ENCODE results near the gene AFMID.

The AFMID gene

DNA sequence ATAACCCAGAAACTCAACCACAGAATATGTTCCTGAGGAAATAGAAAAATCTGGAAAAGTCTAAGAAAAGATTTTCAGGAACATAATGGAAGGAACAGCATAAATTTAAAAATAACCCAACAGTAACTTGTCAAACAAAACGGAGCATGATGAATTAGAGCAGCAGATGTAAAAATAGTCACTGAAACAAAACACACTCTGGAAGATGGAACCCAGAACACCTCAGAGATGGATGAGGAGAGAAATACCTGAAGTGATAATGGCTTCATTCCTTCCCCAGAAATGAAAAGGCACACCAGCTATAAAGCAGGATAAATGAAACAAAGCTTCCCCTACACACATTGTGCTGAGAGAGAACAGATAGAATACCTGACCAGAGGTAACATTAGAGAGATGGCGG is 6.7 kb upstream of the AFMID start:
- TF ChIP-seq SIN3A (IDR thresholded peaks at IDR 0.05; ENCODE audit: borderline replicate concordance, insufficient read depth, low read length) (no peak), FOXP2 (optimal IDR thresholded peaks at IDR 0.05; ENCODE audit: borderline replicate concordance, extremely low read depth, extremely low read length, insufficient read depth) (no peak), POLR2AphosphoS5 (IDR thresholded peaks at IDR 0.05; ENCODE audit: low read depth, low read length) (no peak), TAF1 (IDR thresholded peaks at IDR 0.05; ENCODE audit: borderline replicate concordance, insufficient read depth, low read length) (no peak)
- TF ChIP-seq, protein P1, sequence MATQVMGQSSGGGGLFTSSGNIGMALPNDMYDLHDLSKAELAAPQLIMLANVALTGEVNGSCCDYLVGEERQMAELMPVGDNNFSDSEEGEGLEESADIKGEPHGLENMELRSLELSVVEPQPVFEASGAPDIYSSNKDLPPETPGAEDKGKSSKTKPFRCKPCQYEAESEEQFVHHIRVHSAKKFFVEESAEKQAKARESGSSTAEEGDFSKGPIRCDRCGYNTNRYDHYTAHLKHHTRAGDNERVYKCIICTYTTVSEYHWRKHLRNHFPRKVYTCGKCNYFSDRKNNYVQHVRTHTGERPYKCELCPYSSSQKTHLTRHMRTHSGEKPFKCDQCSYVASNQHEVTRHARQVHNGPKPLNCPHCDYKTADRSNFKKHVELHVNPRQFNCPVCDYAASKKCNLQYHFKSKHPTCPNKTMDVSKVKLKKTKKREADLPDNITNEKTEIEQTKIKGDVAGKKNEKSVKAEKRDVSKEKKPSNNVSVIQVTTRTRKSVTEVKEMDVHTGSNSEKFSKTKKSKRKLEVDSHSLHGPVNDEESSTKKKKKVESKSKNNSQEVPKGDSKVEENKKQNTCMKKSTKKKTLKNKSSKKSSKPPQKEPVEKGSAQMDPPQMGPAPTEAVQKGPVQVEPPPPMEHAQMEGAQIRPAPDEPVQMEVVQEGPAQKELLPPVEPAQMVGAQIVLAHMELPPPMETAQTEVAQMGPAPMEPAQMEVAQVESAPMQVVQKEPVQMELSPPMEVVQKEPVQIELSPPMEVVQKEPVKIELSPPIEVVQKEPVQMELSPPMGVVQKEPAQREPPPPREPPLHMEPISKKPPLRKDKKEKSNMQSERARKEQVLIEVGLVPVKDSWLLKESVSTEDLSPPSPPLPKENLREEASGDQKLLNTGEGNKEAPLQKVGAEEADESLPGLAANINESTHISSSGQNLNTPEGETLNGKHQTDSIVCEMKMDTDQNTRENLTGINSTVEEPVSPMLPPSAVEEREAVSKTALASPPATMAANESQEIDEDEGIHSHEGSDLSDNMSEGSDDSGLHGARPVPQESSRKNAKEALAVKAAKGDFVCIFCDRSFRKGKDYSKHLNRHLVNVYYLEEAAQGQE (IDR thresholded peaks at IDR 0.05; ENCODE audit: insufficient read depth in 1 of 2, low read depth in 2 of 2, low read length in 2 of 2) = no peak

DNA sequence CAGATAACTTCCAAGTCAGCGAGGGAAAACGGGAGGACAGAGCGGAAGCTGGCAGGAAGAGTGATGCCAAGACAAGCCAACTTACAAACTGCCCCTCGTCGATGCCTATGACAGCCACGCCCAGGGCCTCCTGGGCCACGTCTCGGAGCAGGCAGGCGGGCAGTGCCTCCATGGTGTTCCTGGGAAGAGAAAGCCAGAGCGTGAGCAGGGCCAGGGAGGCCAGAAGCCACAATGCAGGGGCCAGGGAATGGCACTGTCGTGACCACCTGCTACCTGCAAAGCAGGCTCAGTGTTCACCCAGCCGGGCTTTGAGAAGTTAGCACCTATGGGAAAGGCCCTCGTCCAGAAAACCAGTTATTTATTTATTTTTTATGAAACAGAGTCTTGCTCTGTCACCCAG is 4.7 kb upstream of the AFMID start:
- TF ChIP-seq TAF1 (IDR thresholded peaks at IDR 0.05; ENCODE audit: borderline replicate concordance, insufficient read depth, low read length) (no peak), FOXP2 (optimal IDR thresholded peaks at IDR 0.05; ENCODE audit: borderline replicate concordance, extremely low read depth, extremely low read length, insufficient read depth) (no peak)

DNA sequence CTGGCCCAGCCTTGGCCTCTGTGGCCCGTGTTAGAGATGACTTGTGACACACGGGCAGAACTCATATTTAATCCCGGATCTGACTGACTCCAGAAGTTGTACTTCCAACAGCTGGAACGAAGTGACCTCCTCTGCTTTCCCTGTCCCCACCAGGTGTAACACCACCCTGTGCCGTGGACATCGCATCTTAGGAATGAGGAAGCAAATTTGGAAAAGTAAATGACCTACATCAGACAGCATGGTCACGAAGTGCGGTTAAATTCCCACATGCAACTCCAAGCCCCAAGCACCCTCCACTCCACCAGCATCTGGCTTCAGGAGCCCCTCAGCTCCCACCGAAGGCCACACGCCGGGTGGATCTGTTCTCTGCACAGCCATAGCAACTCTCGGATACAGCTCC is 3.2 kb upstream of the AFMID start:
- TF ChIP-seq TAF1 (IDR thresholded peaks at IDR 0.05; ENCODE audit: borderline replicate concordance, insufficient read depth, low read length) (no peak), FOXP2 (optimal IDR thresholded peaks at IDR 0.05; ENCODE audit: borderline replicate concordance, extremely low read depth, extremely low read length, insufficient read depth) (no peak), POLR2AphosphoS5 (IDR thresholded peaks at IDR 0.05; ENCODE audit: low read depth, low read length) (no peak), SIN3A (IDR thresholded peaks at IDR 0.05; ENCODE audit: borderline replicate concordance, insufficient read depth, low read length) (no peak)
- TF ChIP-seq, protein P1 (IDR thresholded peaks at IDR 0.05; ENCODE audit: insufficient read depth in 1 of 2, low read depth in 2 of 2, low read length in 2 of 2) = no peak

DNA sequence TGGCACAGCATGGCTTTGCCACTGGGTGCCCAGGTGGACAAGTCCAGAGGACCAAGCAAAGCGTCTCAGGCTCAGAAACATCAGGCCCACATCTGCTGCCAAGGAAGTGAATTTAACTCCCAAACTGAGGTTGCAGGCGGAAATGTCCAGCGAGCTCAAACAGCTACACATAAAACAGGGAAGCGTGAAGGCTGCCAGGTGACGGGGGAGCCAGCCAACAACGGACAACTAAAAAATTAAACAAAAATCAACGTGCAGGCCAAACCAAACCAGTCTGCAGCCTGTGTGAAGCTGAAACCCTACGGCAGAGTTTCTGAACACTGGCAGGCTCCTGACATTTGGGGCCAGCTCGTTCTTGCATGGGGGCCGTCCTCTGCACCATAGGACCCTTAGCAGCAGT is 2.8 kb upstream of the AFMID start:
- TF ChIP-seq FOXP2 (optimal IDR thresholded peaks at IDR 0.05; ENCODE audit: borderline replicate concordance, extremely low read depth, extremely low read length, insufficient read depth) (no peak), POLR2AphosphoS5 (IDR thresholded peaks at IDR 0.05; ENCODE audit: low read depth, low read length) (no peak), TAF1 (IDR thresholded peaks at IDR 0.05; ENCODE audit: borderline replicate concordance, insufficient read depth, low read length) (no peak), SIN3A (IDR thresholded peaks at IDR 0.05; ENCODE audit: borderline replicate concordance, insufficient read depth, low read length) (no peak)
- TF ChIP-seq, protein P1 (IDR thresholded peaks at IDR 0.05; ENCODE audit: insufficient read depth in 1 of 2, low read depth in 2 of 2, low read length in 2 of 2) = no peak

DNA sequence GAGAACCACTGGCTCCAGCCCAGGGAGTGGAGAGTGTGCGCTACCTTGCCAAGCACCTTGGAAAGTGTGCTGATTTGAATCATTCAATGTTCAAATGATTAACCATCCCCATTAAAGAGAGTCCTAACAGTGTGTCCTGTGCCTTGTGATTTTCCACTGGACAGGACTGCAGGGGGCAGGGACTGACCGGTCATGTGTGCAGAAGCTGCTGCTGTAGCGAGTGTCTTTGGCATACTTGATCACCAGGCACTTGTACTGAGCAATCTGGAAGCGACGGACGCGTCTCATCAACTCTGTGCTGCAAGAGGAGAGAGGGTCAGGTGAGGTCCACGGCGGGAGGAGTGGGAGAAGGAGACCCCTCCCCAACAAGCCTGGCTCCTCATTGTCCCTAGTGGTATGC is 2.3 kb upstream of the AFMID start:
- TF ChIP-seq FOXP2 (optimal IDR thresholded peaks at IDR 0.05; ENCODE audit: borderline replicate concordance, extremely low read depth, extremely low read length, insufficient read depth) (no peak), SIN3A (IDR thresholded peaks at IDR 0.05; ENCODE audit: borderline replicate concordance, insufficient read depth, low read length) (no peak), POLR2AphosphoS5 (IDR thresholded peaks at IDR 0.05; ENCODE audit: low read depth, low read length) (no peak), TAF1 (IDR thresholded peaks at IDR 0.05; ENCODE audit: borderline replicate concordance, insufficient read depth, low read length) (no peak)
- TF ChIP-seq, protein P1 (IDR thresholded peaks at IDR 0.05; ENCODE audit: insufficient read depth in 1 of 2, low read depth in 2 of 2, low read length in 2 of 2) = no peak
